Middle frontal gyrus (tissue), 1 donor: Measurements from ENCODE around the gene FXYD6.

Source experiments
- DNase-seq: peaks from one replicate; pipeline ENCODE4 v3.0.0-alpha.2; 2015; ENCODE audit warnings: low spot score; ENCODE audit errors: extremely low spot score

FXYD6 gene

DNA sequence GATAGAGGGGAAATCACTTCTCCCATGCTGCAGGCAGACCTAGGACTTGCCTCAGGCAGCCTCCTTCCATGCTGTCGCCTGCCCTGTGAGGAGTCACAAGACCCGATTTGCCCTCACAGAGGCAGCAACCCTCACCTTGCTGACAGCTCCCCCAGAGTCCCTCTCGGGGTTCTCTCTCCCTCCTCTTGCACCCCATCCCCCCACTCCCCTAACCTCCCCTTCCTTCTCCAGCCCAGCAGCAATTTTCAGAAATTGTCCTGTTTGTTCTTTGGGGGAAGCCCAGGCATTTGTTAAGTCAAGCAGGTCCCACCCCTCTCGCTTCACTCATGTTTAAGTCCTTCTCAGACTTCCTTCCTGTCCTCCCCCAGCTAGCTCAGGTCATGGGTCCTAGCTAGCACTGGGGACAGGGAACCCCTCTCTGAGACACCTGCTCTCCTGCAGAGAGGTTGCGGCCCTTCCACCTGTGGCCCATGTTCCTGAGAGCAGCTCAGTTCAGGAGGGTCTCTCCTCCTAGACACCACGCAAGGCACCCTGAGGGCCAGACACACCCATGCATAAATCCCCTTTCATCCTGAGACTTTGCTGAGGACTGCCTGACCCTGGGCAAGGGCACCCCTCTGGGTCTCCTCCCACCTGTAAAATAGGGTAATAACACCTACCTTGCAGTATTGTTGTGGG, 45.6 kb downstream of the FXYD6 start:
- DNase-seq = no peak

DNA sequence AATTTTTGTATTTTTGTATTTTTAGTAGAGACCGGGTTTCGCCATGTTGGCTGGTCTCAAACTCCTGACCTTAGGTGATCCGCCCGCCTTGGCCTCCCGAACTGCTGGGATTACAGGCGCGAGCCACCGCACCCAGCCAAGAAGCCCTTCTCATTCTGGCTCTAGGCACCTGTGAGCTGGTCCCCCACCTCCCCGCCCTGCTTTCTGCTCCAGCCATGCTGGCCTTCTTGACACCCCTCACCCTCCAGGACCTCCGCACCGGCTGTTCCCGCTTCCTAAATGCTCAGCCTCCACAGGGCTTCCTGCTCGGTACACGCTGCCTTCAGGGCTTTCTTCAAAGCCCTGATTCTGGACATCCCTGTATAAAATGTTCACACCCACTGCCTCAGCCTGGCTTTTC, 46.4 kb downstream of the FXYD6 start:
- DNase-seq = no peak

DNA sequence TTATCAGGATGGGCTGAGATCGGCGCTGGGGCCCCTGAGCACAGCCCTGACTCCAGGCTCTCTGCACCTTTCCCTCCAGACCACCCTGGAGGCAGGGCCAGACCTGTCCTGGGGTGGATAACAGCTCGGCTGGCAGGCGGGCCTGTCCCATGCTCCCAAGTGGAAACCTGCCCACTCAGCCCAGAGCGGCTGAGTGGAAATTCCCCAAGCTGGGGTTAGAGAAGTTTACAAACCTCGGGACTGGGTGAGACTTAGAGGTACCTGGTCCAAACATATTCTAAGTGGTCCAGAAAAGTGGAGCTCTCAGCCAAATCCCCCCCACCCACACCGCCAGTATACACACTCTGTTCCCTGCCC, 47.1 kb downstream of the FXYD6 start:
- DNase-seq = no peak

DNA sequence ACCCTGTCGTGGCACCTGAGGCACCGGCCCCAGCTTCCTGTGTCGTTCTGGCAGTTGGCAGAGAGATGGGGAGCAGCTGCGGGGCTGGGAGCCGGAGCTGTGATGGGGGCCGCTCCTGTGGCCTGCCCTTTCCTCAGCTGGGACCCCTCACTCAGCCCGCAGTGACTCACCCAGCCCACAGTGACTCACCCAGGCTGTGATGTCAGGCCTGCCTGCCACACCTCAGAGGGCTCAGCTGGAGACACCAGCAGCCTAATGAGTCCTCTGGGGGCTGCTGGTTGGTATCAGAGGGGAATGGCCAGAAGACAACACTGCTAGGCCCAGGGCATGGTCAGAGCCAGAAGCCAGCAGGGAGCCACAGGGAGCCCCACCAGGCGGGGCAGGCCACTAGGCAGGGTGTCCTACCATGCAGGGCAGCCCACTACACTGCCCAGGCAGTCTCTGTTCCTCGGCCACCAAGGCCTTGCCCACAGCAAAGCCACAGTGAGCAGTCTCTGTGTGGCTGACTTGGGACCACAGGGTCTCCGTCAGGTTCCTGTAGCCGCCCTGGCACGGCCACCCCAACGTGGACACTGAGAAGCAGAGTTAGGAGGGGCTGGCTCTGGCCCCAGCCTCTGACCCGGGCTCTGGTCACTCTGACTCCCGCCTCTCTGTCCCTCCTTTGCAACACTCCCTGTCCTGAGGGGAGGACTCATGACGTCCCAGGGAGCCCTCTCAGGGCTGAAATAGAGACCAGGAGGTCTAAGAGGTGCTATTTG, 47.7 kb downstream of the FXYD6 start:
- DNase-seq = no peak

DNA sequence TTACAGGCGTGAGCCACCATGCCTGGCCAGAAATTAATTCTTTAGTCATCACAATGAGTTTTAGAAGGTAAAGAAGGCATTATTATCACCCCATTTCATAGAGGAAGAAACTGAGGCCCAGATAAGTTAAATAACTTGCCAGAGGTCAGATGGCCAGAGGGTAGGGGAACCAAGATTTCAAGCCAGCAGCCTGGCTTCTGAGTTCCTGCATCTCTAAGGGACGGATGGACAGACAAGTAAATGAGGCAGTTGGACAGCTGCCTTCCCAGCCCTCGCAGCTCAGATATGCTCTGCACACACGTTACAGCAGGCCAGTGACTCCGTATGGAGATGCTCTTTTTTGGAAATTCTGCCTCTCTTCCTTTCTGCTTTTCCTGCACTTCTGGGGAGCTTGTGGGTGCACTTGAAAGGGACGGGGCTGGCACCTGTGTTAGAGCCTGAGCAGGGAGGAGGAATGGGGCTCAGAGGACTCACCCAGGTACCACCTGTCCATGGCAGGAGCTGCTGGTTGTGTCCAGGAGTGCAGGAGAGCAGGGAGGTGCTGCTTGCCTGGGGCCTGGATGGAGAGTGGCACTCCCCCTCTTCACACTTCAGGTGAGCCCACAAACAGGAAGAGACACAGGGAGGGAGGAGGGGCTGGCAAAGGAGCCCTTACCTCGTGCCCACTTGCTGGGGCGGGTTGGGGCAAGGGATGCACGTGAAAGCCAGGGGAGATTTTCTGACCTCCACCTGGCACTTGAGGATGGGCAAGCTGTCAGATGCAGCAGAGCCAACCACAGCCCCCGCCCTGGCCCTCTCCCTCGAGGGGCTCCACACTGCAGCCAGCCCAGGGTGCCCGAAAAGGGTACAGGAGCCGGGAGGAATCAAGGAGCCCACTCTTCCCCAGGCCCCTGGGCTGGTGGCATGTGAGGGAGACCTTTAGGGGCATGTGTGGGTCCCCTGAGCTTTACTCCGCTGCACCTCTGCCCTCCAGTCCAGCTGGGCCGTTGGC, 48.6 kb downstream of the FXYD6 start:
- no peak for DNase-seq

DNA sequence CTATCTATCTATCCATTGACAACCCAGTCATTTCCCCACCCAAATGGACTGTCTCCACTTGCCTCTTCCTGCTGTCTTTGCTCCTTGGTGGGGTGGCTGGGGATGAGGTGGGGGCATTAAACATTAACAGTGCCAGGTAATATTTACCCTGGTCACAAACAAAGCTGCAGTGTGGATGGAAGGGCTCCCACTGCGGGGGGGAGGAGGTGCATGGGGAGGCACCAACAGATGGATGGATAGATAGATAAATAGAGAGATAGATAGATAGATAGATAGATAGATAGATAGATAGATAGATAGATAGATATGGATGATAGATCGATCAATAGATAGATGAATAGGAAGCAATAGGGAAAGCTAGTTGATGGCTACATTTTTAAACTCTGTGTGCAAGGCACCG, 49.6 kb downstream of the FXYD6 start:
- no peak for DNase-seq

DNA sequence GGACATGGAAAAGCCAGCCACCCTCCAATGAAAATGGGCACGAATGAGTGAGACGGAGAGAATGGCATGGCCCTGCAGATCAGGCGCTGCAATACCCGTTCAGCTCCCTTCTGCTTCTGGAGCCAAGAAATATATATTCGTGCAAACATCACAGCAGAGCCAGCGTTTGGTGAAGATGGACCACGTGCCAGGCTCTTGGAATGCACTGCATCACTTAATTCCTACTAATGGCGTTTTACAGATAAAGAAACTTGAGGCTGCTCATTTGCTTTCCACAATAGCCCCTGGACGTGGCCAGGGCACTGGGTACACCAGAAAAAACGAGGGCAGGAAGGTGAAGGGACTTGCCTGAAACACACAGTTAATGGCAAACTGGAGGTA, 50.3 kb downstream of the FXYD6 start:
- DNase-seq = no peak

DNA sequence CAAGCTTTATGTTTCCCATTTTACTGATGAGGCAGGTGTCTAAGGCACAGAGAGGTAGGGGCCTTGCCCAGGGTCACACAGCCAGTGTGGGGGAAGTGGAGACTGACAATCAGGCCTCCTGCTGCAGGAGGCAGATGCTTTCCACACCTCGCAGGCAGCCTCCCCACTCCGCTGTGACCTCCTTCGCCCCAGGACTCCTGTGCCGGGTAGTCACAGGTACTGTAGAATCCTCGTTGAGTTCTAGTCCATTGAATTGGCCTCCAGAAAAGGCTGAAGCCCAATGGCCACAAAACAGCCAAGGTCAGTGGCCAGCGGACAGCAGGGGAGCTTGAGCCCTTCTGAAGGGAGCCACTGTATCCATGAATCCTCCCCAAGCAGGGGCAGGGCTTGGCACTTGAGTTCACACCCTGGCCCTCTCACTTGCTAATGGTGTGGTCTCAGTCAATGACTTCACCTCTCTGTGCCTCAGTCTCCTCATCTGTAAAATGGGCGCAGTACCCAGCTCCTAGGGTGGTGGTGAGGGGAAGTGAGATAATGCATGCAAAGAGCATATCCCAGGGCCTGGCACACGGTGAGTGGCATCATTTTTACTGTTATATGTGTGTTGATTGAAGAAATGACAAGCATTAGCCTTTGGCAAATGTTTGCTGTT, 50.8 kb downstream of the FXYD6 start:
- DNase-seq = no peak

DNA sequence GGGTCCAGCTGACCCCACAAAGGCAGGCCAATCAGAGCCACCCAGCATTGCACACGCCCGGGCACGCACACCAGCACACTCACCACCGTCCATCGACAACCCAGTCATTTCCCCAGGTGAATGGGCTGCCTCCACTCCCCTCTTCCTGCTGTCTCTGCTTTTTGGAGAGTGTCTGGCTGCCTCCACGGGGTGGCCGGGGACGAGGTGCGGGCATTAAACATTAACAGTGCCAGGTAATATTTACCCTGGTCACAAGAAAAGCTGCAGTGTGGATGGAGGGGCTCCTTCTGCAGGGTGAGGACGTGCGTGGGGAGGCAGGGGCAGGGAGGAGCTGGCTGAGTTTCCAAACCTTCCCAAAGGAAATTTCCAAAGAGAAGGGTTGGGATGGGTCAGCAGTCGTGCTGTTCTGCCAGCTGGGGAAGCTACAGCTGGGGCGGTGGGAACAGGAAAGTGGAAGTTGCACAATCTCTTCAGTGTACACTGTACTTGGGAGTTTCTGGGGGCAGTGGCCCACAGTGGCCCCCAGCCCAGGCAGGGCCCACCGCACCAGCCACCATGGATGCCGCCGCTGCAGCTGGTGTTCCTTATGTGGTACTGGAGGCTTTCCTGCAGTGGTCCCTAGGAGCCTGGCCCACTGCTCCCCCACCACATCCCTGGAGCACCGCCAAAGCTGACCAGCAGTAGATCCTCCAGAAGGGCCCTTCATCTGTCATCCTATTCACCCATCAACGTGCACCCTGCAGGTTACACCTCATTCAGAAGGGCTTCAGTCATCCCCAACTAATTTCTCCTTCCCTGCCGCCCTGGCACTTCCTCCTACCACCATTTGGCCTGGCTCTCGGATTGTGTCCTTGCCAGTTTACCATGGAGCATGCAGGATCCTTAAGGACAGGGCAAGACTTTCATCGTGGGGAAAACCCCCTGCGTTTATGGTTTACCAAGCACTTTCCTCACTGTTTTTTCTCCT, 51.6 kb downstream of the FXYD6 start, which contains the start of gene FXYD2:
FXYD2 (minus strand) TSS at position 174 of the 967 bp plus-strand sequence; CDS start at position 108, 66 bp downstream.
- DNase-seq = no peak

DNA sequence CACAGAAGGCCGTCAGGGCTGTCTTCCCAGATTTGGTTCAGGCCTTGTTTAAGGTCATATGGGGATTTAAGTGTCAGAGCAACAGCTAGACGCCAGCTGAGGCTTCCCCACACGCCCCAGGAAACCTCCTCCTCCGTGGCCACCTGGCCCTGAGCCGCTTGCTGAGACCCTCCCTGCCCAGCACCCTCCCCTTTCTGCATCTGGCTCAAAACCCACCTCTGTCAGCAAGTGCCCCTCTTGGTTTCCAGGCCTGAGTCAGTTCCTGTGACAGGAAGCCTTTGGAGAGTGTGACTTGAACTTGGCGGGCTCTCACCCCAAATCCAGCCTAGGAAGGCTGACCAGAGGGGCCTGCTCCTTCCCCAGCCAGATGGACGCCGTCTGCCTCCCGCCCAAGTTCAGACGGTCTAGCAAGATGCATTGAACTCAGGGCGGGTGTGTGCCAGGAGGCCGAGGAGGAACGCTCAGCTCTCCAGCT, 52.5 kb downstream of the FXYD6 start:
- DNase-seq = no peak

DNA sequence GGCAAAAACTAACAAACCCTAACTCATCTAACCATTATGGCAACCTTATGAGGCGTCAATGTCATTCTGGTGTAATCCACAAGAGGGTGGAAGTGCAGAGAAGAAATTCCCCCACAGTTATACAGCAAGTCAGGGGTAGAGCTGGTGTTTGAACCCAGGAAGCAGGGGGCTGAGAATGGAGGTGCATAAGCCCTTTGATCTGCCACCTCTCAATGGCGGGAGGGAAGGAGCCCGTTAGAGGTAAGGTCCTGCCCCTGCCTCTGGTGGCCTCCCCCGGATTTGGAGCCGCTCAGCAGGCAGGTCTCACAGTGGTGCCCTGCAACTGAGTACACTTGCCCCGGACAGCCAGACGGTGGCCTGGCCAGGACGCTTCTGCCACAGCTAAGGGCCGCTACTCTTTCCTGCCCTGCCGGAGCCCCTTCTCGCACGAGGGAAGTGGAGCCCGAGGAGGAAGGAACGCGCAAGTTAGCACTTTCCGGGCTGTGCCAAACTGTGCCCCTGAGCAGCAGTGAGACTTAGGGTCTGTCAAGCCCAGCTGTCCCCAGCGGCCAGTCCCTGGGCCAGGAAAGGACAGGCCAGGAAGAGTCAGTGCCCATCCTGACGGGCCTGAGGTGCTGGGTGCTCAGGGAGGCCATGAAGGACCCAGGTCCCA, 53.0 kb downstream of the FXYD6 start:
- no peak for DNase-seq

DNA sequence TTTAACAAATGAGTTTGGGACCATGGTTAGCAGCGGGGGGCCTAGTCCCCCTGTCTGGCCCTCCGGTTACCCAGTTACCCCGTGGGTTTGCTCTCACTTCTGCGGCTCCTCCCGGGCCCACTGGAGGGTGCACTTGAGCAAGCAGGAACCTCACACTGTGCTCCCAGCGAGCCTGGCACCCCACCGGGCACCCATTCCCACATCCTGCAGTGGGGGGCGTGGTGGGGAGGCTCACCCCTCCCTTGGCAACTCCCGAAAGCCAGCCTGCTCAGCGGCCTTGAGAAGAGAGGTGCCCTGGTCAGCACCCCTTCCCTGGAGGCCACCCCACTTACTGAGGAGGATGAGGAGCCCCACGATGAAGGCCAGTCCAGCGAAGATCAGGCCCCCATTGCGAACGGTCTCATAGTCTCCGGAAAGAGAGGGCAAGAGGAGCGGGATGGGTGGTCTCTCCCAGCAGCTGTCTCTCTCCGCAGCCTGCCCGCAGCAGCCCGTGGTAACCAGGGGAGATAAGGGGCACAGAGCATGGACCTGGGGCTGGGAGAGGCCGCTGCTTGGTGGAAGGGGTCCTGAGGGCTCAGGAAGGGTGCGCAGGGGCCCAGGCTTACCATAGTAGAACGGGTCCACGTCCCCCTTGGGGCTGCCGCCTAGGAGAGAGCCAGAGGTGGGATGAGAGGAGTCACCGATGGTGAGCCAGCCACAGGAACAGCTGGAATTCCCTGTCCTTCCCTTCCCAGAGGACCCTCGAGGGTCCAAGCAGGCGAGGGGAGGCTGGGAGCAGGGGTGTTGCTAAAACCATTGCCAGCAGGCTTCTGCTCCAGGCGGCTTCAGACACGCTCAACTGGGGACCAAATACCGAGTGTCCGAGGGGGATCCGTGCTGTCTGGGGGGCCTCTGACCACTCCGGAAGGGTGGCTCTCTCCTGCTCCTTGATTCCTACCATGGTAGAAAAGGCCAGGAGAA, 54.1 kb downstream of the FXYD6 start:
- DNase-seq = no peak

DNA sequence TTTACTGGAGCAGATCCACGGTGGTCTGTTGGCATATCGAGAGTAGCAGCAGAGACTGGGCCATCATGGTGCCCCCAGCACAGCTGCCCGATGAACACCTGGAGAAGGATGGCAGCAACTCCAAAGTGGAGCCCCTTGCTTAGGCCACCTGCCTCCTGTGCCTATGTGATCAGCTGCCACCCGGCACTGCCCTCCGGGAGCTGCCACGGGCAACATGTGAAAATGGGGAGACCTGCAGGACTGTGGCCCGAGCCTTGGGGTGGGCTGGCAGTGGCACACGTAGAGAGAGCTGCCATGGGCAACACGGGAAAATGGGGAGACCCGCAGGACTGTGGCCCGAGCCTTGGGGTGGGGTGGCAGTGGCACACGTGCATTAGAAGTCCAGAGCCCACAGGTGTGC, 55.0 kb downstream of the FXYD6 start:
- DNase-seq = no peak

DNA sequence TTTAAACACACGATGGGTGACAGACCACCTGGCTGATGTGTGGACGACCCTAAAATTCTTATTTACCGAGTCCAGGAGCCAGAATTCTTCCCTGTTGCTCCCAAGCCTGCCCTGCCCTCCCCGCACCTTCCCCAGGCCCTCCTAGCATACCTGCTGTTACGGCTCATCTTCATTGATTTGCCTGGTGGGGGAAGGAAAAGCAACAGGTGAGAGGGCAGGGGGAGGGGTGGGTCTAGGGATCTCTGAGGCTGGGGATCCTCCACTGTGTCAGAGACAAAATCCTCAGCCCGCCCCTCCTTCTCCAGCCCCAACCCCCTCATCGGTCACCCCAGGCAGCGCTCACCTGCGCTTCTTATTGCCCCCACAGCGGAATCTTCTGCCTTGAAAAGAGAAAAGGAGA, 55.9 kb downstream of the FXYD6 start:
- no peak for DNase-seq

DNA sequence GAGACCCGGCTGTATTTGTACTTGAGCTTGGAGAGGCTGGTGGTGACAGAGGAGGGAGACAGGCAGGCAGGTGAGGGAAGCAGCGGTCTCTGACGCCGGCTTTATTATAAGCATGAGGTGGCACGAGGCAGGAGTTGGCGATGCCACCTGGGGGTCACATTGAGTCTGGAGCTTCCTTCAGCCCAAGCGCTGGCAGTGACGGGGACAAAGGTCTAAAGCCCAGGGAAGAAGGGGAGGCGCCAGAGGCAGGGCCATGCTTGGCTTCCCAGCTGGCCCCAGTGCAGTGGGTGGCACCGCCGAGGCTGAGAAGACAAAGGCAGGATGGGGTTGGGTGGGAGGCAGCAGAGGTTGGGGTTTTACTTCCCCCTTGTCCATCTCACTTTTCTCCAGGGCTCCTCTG, 56.4 kb downstream of the FXYD6 start:
- no peak for DNase-seq

DNA sequence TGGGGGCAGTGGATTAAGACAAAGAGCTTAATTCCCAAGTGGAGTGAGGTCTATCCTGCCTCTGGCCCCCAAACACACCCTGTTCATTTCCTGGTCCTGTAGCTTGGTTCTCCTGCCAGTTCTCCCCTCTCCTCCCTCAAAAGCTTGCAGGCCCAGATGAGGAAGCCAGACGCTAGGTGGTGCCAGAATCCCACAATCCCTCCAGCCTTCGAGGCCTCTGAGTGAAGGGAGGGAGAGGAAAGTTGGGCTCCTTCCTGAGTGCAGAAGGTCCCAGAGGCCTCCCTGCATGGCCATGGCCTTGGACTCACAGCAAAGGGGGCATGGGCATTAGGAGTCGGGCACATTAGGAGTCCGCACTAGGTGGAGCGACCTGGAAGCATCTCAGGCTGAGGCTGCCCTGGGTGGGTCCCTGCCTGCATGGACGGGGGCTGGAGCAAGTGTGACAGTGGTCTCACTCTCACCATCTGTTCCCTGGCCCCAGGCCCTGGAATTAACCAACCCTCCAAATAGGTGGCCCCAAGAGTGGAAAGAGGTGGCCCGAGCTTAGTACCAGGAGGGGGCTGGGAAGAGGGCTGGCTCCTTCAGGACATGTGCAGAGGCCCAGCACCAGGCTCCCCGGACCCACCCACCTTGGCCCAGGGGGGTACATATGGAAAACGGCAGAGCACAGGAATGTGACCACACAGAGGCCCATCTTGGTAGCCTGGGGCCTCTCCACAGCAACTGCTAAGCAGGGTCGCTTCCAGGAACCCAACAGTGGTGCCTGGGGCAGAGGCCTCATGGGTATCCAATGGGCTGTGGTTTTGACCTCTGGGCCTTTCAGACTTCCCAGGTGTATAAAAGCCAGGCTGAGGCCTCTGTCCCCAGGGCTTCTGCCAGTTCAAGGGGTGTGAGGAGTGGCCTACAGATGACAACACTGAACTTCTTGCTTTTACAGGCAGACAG, 57.1 kb downstream of the FXYD6 start:
- DNase-seq = no peak
